NB4 (cell line): ENCODE data around the gene GAS2L2.

Experiments used
- DNase-seq: peaks from one replicate; pipeline ENCODE4 v3.0.0; 2010; ENCODE audit warnings: low read depth
- H3K4me3 ChIP-seq: one replicate; pipeline ENCODE4 v1.5.1; 2011; ENCODE audit warnings: mild to moderate bottlenecking, low read depth, low read length, moderate library complexity
- MAX ChIP-seq: IDR thresholded peaks from 2 replicates; pipeline ENCODE4 v1.6.1; 2011; ENCODE audit warnings: low read depth, low read length
- MYC ChIP-seq: IDR thresholded peaks from 2 replicates; pipeline ENCODE4 v1.6.1; 2011; ENCODE audit warnings: low read depth, low read length
- POLR2A ChIP-seq: IDR thresholded peaks from 2 replicates; pipeline ENCODE4 v1.6.1; 2011; ENCODE audit warnings: mild to moderate bottlenecking; ENCODE audit not compliant: insufficient read length; ENCODE audit errors: extremely low read depth
- TF ChIP-seq, protein P1 (sequence below): IDR thresholded peaks from one replicate; pipeline ENCODE4 v1.5.1; 2012; ENCODE audit warnings: low read depth, low read length

The GAS2L2 gene

GRCh38 chr17:35775583-35775982 is 22.5 kb upstream of the GAS2L2 start:
- H3K4me3 ChIP-seq = no peak overlapping the region
- no peak for DNase-seq
- TF ChIP-seq MAX = no peak
- TF ChIP-seq MYC = no peak
- no peak for TF ChIP-seq POLR2A
- TF ChIP-seq, protein P1, sequence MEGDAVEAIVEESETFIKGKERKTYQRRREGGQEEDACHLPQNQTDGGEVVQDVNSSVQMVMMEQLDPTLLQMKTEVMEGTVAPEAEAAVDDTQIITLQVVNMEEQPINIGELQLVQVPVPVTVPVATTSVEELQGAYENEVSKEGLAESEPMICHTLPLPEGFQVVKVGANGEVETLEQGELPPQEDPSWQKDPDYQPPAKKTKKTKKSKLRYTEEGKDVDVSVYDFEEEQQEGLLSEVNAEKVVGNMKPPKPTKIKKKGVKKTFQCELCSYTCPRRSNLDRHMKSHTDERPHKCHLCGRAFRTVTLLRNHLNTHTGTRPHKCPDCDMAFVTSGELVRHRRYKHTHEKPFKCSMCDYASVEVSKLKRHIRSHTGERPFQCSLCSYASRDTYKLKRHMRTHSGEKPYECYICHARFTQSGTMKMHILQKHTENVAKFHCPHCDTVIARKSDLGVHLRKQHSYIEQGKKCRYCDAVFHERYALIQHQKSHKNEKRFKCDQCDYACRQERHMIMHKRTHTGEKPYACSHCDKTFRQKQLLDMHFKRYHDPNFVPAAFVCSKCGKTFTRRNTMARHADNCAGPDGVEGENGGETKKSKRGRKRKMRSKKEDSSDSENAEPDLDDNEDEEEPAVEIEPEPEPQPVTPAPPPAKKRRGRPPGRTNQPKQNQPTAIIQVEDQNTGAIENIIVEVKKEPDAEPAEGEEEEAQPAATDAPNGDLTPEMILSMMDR = no peak

- TF ChIP-seq MYC (no peak), MAX (no peak), POLR2A (no peak)
- TF ChIP-seq, protein P1 = no peak
- DNase-seq = no peak
- no peak overlapping the region for H3K4me3 ChIP-seq
These were observed 22.0 kb upstream of the GAS2L2 start for GRCh38 chr17:35775039-35775438.

DNA sequence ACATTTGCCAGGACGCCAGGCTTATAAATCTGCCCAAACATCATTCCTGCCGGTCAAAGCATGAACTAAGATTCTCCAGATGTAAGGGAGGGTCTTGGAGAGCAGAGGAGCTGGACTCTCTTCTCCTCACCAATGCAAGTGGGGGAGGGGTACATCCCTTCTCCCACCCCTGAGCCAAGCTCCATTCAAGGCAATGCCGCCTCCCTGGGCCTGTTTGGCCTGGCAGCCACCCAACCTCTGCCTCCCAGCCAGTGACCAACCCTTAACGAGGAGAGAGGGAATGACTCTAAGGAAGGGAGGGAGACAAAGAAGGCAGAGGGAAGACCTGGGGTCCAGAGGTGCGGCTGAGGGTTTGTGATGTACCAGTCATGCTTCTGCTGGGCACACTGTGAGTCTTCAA is 21.5 kb upstream of the GAS2L2 start:
- TF ChIP-seq POLR2A = no peak
- TF ChIP-seq MAX = no peak
- TF ChIP-seq, protein P1 = no peak
- no peak for TF ChIP-seq MYC
- no peak overlapping the region for H3K4me3 ChIP-seq
- no peak for DNase-seq

- H3K4me3 ChIP-seq = no peak overlapping the region
- TF ChIP-seq, protein P1 = no peak
- TF ChIP-seq MYC (no peak), POLR2A (no peak), MAX (no peak)
- DNase-seq = no peak
These were observed 20.8 kb upstream of the GAS2L2 start for GRCh38 chr17:35773679-35774425.

- TF ChIP-seq POLR2A (no peak), MYC (no peak), MAX (no peak)
- TF ChIP-seq, protein P1 = no peak
- H3K4me3 ChIP-seq = no peak overlapping the region
- no peak for DNase-seq
These were observed 20.1 kb upstream of the GAS2L2 start for GRCh38 chr17:35773129-35773528.
